Stimulated activated CD4-positive, alpha-beta T cell treated with anti-CD3 and anti-CD28 coated beads, Interleukin-1b, Interleukin-23, amount 100 ng/mL, for 48 hours (primary cell): ENCODE data around the gene MUC5B.
"Not testable (repeated sequence)": the region's sequence is repeated elsewhere in the genome, so short reads cannot be mapped to it uniquely, and the experiment has no call there.

Source experiments
- DNase-seq: peaks from one replicate; pipeline ENCODE4 v3.0.0-alpha.2; 2020

The MUC5B gene

DNA sequence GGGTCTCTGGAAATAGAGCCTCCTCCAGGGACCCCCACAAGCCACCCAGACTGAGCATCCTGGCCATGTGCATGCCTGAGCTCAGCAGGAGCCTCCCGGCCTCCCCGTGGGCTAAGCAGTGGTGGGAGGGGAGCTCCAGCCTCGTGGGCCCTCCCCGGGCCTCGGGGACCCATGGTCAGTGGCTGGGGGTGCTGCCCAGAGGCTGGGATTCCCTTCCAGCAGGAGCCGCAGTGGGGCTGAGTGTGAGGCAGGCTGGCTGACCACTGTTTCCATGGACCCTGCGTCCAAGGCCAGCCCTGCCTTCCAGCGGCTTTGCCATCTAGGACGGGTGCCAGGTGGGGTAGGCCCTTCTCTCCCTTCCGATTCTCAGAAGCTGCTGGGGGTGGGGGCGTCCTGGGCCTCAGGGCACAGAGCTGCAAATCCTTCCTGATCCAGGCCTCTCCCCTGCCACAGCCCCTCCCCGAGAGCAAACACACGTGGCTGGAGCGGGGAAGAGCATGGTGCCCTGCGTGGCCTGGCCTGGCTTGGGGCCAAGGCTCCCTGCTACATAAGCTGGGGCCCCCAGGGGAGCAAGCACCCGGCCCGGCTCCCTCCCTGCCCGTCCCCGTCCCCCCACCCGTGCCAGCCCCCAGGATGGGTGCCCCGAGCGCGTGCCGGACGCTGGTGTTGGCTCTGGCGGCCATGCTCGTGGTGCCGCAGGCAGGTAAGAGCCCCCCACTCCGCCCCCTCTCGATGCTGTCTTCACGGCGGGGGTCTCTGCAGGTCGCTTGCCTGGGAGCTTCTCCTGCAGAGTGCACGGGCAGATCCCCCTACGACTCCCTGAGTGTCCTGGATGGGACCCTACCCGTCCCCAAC lies at the start of gene MUC5B:
MUC5B (plus strand) TSS at position 576 of the 855 bp plus-strand sequence; CDS start at position 634, 58 bp downstream.
- DNase-seq = no peak

- DNase-seq = not testable (repeated sequence)
Measured at GRCh38 chr11:1173396-1173795, 49.5 kb upstream of the MUC5B start.

DNA sequence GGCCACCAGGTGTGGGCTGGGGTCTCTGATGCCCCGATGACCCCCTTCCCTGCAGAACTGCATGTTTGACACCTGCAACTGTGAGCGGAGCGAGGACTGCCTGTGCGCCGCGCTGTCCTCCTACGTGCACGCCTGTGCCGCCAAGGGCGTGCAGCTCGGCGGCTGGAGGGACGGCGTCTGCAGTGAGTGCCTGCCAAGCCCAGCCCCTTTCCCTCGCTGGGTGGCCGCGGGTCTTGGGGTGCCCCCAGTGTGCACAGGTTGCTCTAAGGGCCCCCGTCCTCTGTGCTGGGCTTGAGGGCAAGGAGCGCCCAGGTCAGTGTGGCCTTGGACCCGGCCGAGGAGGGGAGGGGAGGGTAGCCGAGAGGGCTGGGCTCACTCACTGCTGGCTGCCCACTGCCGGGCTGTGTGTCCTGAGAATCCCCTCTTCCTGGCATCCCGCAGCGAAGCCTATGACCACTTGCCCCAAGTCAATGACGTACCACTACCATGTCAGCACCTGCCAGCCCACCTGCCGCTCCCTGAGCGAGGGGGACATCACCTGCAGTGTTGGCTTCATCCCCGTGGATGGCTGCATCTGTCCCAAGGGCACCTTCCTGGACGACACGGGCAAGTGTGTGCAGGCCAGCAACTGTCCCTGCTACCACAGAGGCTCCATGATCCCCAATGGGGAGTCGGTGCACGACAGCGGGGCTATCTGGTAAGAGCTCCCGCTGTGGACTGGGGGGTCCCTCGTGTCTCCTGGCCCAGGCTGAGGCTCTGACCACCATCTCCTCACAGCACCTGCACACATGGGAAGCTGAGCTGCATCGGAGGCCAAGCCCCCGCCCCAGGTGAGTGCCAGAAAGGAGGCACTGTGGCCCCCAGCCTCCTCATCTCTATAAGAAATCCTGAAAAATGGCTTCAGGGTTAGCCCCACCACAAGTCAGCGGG lies 48.2 kb upstream of the MUC5B start:
- DNase-seq = no peak

DNA sequence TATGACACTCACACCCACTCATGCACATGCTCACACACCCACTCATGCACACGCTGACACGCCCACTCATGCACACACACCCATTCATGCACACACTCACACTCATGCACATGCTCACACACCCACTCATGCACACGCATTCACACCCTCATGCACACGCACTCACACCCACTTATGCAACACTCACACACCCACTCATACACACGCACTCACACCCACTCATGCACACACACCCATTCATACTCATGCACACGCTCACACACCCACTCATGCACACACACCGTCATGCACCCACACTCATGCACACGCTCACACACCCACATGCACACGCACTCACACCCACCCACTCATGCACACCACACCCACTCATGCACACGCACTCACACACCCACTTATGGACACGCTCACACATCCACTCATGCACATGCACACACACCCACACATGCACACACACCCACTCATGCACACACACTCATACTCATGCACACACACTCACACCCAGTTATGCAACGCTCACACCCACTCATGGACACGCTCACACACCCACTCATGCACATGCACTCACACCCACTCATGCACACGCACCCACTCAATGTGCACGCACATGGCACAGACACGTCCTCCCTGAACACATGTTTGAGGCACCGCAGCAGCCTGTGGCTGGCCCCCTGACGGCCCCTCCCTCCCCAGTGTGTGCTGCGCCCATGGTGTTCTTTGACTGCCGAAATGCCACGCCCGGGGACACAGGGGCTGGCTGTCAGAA lies 47.2 kb upstream of the MUC5B start:
- no peak for DNase-seq

DNA sequence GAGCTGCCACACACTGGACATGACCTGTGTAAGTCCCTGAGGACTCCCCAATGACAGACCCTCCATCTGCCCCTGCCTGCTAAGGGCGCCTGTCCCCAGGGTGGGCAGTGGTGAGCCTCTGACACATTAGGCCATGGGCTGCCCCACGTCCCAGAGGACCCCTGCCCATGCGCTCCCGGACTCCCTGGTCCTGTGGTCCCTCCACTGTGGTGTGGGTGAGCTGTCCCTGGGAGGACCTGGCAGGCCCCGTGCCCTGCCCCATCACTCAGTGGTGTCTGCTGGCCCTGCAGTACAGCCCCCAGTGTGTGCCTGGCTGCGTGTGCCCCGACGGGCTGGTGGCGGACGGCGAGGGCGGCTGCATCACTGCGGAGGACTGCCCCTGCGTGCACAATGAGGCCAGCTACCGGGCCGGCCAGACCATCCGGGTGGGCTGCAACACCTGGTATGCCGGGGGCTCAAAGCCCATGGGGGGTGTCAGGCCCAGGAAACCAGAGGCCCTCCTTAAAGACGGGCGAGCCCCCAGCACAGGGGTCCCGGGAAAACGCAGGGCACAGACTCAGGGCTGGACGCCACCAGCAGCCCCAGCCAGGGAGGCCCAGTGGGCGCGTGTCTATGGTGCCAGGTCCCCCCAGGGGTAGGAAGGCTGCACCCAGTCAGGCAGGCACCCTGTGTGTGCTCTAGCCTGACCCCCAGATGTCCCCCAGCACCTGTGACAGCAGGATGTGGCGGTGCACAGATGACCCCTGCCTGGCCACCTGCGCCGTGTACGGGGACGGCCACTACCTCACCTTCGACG lies 46.4 kb upstream of the MUC5B start:
- no peak for DNase-seq

GRCh38 chr11:1177020-1177770 lies 45.7 kb upstream of the MUC5B start:
- no peak for DNase-seq

GRCh38 chr11:1177771-1178090 lies 45.1 kb upstream of the MUC5B start:
- no peak for DNase-seq

DNA sequence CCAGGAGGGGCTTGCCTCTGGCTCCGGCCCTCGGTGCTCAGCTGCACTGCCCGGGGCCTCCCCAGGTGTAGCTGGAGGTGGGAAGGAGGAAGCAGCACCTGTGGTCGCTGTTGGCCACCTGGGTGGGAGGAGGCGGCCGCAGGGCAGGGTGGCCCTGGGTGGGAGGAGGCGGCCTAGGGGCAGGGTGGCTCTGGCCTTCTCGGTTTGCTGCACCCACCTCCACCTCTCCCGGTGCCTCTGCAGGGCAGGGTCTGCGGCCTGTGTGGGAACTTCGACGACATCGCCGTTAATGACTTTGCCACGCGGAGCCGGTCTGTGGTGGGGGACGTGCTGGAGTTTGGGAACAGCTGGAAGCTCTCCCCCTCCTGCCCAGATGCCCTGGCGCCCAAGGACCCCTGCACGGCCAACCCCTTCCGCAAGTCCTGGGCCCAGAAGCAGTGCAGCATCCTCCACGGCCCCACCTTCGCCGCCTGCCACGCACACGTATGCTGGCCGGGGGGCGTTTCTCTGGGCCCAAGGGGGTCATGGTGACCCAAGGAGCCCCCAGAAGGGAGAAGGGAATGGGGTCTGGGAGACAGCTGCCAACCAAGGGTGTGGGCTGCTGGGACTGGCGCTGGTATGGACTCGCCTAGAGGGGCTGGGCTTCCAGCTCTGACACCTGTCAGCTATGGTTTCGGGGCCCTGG lies 44.5 kb upstream of the MUC5B start:
- no peak for DNase-seq

DNA sequence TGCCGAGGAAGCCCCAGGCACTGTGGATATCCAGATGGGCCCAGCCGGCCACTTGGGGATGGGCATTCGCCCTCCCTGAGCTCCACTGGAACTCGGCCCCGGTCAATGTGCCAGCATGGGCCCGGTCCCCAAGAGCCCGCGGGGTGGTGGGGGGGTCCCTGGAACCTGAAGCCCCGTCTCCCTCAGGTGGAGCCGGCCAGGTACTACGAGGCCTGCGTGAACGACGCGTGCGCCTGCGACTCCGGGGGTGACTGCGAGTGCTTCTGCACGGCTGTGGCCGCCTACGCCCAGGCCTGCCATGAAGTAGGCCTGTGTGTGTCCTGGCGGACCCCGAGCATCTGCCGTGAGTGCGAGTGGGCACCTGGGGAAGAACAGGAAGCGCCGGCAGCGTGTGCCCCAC lies 44.0 kb upstream of the MUC5B start:
- DNase-seq = no peak

GRCh38 chr11:1179641-1180040 lies 43.2 kb upstream of the MUC5B start:
- DNase-seq = no peak

GRCh38 chr11:1180171-1180570 lies 42.7 kb upstream of the MUC5B start:
- DNase-seq = no peak

DNA sequence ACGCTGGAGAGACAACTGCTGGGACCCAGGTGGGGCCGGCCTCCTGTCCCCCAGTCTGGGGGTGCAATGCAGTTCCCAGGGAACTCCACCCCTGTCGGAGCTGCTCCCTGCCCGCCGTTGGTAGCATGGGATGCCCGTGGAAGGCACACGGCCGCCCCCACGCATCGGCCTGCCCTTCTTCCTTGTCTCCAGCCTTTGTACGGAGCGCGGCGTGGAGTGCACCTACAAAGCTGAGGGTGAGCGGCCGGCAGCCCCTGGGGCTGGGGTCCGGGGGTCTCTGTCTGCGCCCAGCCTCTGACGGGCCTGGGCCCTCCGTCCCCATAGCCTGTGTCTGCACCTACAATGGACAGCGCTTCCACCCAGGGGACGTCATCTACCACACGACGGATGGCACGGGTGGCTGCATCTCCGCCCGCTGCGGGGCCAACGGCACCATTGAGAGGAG lies 41.9 kb upstream of the MUC5B start:
- no peak for DNase-seq

DNA sequence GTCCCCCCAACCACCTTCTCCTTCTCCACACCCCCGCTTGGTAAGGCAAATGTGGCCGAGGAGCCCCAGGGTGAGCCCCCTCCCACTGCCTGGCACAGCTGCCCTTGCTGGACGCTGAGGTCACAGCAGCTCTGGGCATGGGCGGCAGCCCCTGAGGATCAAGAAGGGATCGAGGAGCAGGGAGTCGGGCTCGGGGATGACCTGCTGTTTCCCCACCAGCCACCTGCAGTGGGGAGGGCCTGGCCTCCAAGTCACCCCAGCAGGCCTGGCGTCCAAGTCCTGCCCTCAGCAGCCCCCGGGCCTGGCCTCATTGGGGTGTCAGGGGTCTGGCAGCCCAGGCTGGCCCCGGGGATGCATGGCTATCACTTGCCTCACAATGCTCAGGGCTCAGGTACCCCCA lies 41.4 kb upstream of the MUC5B start:
- no peak for DNase-seq

DNA sequence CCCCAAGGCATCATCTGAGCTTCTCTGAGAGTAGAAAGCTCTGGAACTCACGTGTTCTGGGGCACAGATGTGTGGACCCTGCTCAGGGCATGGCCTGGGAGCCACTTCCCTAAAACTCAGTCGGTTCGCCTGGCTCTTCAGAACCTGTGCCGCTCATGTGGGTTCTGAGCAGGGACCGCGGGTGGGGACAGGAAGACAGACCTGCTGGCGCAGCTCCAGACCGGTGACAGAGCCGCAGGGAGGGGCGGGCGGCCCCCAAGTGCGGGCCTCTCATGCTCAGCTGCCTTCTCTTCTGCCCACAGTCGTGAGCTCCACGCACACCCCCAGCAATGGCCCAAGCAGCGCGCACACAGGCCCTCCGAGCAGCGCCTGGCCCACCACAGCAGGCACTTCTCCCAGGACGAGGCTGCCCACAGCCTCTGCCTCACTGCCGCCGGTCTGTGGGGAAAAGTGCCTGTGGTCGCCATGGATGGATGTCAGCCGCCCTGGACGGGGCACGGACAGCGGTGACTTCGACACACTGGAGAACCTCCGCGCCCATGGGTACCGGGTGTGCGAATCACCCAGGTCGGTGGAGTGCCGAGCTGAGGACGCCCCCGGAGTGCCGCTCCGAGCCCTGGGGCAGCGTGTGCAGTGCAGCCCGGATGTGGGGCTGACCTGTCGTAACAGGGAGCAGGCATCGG lies 40.9 kb upstream of the MUC5B start:
- DNase-seq = no peak

- DNase-seq = not testable (repeated sequence)
Measured at GRCh38 chr11:1184139-1184538, 38.7 kb upstream of the MUC5B start.

DNA sequence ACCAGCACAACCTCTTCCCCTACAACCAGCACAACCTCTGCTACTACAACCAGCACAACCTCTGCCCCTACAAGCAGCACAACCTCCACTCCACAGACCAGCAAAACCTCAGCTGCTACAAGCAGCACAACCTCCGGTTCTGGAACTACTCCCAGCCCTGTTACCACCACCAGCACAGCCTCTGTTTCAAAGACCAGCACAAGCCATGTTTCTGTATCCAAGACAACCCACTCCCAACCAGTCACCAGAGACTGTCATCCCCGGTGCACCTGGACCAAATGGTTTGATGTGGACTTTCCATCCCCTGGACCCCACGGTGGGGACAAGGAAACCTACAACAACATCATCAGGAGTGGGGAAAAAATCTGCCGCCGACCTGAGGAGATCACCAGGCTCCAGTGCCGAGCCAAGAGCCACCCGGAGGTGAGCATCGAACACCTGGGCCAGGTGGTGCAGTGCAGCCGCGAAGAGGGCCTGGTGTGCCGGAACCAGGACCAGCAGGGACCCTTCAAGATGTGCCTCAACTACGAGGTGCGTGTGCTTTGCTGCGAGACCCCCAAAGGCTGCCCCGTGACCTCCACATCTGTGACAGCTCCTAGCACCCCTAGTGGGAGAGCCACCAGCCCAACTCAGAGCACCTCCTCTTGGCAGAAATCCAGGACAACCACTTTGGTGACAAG lies 34.3 kb upstream of the MUC5B start:
- DNase-seq = not testable (repeated sequence)

GRCh38 chr11:1189816-1190215 lies 33.0 kb upstream of the MUC5B start:
- not testable (repeated sequence) for DNase-seq

GRCh38 chr11:1191786-1192470 lies 30.9 kb upstream of the MUC5B start:
- DNase-seq = not testable (repeated sequence)

GRCh38 chr11:1192741-1193325 lies 30.0 kb upstream of the MUC5B start:
- DNase-seq = no peak
